ENCODE data around the gene PAX1. TPM values are rescaled to one million over a fixed set of nuclear protein-coding genes. Genes with fewer than 3 reads are reported as not detected.

Gene PAX1
- total and polyA plus RNA-seq, 8 donors, result not detected

- intact Hi-C loops (cut with DNase I), result no loop called here
- no peaks in the 10 kb centered on the region for H3K36me3 ChIP-seq
- H3K4me1 ChIP-seq, result peaks cover 0 to 6% of the 10 kb centered on the region in 2 donors
- no peak overlapping the region for H3K27ac ChIP-seq
- ATAC-seq (no peak), DNase-seq (no peak)
- H3K27me3 ChIP-seq, result peaks cover 93 to 100% of the 10 kb centered on the region in 2 donors
- H3K4me3 ChIP-seq, result no peak overlapping the region
- TF ChIP-seq CTCF (IDR thresholded peaks at IDR 0.05), result no peak
- H3K9me3 ChIP-seq, result no peaks in the 10 kb centered on the region
These were observed 1.8 kb downstream of the PAX1 start for GRCh38 chr20:21707267-21707666.

- ATAC-seq (no peak), DNase-seq (peak in 1 of 4 donors; percentile 46)
- H3K4me1 ChIP-seq, result peaks cover 0 to 1% of the 10 kb centered on the region in 2 donors
- no peaks in the 10 kb centered on the region for H3K36me3 ChIP-seq
- no peaks in the 10 kb centered on the region for H3K9me3 ChIP-seq
- no peak for TF ChIP-seq CTCF (IDR thresholded peaks at IDR 0.05)
- no peak overlapping the region for H3K27ac ChIP-seq
- peaks cover 93 to 100% of the 10 kb centered on the region in 2 donors for H3K27me3 ChIP-seq
- no peak overlapping the region for H3K4me3 ChIP-seq
- intact Hi-C loops (cut with DNase I), result no loop called here
These were observed 2.7 kb downstream of the PAX1 start for GRCh38 chr20:21707999-21708737.

- Histone ChIP-seq H3K4me3 (no peak overlapping the region), H3K4me1 (no peaks in the 10 kb centered on the region), H3K27ac (no peak overlapping the region), H3K27me3 (peaks cover 93 to 100% of the 10 kb centered on the region in 2 donors), H3K36me3 (no peaks in the 10 kb centered on the region), H3K9me3 (no peaks in the 10 kb centered on the region)
- DNase-seq (peak in 1 of 4 donors; percentile 66), ATAC-seq (no peak)
- no peak for TF ChIP-seq CTCF (IDR thresholded peaks at IDR 0.05)
- intact Hi-C loops (cut with DNase I), result no loop called here
These were observed 3.5 kb downstream of the PAX1 start for GRCh38 chr20:21708738-21709534.

- intact Hi-C loops (cut with DNase I), result no loop called here
- TF ChIP-seq CTCF (IDR thresholded peaks at IDR 0.05), result no peak
- ATAC-seq, result no peak
These were observed 4.1 kb downstream of the PAX1 start for GRCh38 chr20:21709535-21709904.

GRCh38 chr20:21710341-21710740, 4.9 kb downstream of the PAX1 start:
- no peaks in the 10 kb centered on the region for H3K36me3 ChIP-seq
- intact Hi-C loops (cut with DNase I), result no loop called here

More at GRCh38 chr20:21709535-21709904, 4.1 kb downstream of the PAX1 start:
- Histone ChIP-seq H3K27me3 (peaks cover 93 to 100% of the 10 kb centered on the region in 2 donors), H3K36me3 (no peaks in the 10 kb centered on the region), H3K4me3 (no peak overlapping the region), H3K27ac (no peak overlapping the region), H3K9me3 (no peaks in the 10 kb centered on the region), H3K4me1 (no peaks in the 10 kb centered on the region)
- no peak for DNase-seq

More at GRCh38 chr20:21710341-21710740, 4.9 kb downstream of the PAX1 start:
- ATAC-seq, result no peak
- no peak overlapping the region for H3K4me3 ChIP-seq
- peaks cover 95 to 100% of the 10 kb centered on the region in 2 donors for H3K27me3 ChIP-seq
- no peaks in the 10 kb centered on the region for H3K9me3 ChIP-seq
- no peaks in the 10 kb centered on the region for H3K4me1 ChIP-seq
- H3K27ac ChIP-seq, result no peak overlapping the region
- TF ChIP-seq CTCF (IDR thresholded peaks at IDR 0.05), result no peak
- no peak for DNase-seq
